DMS114 treated with DMSO at 0.1 percent for 48 hours (cell line): ENCODE measurements around the gene B9D1.

Experiments
- DNase-seq: peaks from one replicate; lab custom pipeline; 2025; ENCODE audit not compliant: unreplicated experiment; lab: John Stamatoyannopoulos, UW

The B9D1 gene

DNA sequence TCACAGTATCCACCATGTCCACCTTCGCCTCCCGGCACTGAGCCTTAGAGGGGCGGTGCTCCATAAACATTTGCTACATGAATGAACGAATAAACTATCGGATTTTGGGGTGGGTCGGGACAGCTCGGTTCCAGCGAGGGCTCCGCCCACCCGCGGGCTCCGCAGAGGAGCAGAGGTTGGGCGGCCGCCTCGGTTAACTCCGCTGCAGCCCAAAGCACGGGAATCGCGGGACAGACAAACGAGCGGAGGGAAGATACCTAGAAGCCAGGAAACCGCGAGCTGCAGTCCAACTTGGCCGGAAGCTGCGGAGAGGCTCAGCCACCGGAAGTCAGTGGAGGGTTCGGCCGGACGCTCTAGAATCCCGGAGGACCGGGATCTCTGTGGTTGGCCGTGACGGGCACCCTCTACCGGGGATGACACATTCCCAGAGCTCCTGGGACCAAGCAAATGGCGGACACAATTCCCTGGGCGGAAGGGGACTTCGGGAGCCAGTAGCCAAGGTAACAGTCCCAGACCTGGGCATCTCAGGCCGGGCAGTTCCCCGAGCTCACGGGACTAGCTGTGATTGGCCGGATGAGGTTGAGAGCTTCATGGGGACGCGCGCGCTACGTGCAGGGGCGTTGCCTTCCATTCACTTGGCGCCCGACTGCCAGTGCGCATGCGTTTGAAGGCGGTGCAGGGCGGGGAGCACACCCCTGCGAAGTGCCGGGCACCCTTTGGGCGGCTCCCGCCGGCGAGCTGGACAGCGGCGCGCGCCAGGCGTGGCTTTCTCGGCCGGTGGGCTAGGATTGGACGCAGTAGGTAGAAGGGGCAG is 15.3 kb upstream of the B9D1 start:
- peak; percentile 87 for DNase-seq

DNA sequence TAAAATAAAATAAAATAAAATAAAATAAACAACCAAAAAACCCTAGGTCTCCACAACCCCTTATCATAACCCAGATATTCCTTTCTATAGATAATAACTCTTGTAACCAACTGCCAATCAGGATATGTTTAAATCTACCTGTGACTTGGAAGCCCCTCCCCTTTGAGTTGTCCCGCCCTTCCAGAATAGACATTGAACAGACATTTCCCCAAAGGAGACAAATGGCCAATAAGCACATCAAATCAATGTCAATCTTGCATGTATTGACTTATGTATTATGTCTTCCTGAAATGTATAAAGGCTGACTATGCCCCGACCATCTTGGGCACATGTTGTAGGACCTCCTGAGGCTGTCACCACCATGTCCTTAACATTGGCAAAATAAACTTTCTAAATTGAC is 14.3 kb upstream of the B9D1 start:
- DNase-seq: no peak

DNA sequence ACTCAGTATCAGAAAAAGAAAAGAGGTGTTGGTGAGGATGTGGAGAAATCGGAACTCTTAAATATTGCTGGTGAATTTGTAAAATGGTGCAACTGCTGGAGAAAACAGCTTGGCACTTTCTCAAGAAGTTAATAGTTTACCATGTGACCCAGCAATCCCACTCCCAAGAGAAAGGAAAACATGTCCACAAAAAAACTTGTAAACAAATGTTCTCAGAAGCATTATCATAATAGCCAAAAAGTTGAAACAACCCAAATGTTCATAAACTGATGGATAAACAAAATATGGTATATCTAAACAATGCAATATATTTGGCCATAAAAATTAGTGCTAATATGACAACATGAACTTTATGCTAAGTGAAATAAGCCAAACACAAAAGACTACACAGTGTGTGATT is 13.2 kb upstream of the B9D1 start:
- DNase-seq: no peak

DNA sequence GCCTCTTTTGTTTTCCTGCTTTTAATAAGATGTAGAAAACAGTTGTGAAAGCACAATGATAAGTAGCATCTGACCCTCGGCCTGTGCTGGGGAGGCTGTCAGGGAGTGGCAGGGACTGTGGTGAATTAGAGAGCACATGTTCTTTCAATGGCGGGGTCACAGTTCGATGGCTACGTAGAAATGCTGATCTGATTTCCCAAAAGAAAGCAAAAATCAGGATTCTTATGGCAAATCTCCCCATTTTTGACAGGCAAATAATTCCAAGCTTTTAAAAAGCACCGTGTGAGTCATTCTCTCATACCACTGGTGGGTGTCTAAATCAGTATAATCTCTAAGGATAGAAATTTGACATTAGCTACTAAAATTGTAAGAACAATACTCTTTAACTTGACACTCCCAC is 11.6 kb upstream of the B9D1 start:
- DNase-seq: no peak

DNA sequence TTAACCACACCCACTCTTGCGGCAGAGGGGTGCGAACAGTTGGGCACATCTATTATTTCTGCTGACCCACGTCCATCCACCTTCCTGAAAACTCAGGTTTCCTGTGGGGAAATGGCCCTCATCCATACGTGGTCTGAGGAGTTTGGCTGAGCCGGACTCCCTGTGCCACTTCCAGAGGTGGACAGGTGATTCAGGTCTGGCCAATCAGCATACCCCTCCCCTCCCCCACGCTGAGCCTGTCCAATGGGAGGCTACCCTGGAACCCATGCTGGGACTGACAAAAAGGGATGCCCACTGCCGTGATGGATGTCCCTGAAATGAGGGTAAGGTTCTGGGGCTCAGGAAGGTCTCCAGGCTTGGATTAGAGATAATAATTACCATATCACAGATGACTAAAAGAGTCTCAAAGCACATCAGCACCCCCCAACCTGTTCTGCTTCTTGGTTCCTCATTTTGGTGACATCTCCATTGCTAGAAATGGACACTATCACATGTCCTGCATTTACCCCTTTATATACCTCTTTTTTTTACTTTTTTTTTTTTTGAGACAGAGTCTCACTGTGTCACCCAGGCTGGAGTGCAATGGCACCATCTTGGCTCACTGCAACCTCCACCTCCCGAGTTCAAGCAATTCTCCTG is 10.5 kb upstream of the B9D1 start:
- no peak for DNase-seq

DNA sequence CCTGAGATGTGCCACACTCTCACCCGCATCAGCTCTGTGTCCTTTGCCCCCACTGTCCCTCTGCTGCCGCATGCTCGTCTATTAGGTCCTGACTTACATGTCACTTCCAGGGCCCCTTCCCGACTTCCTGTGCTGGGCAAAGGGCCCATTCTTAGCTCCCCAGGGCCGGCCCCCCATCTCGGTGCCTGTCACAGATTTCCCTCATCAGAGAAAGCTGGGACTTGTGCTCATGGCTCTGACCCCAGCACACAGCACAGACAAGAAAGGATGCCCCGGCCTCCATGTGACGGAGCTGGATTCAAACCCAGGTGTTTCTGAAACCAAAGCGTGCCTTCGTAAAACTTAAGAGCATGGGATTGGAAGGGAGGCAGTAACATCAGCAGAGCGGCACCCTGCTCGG is 9.9 kb upstream of the B9D1 start:
- DNase-seq: no peak

DNA sequence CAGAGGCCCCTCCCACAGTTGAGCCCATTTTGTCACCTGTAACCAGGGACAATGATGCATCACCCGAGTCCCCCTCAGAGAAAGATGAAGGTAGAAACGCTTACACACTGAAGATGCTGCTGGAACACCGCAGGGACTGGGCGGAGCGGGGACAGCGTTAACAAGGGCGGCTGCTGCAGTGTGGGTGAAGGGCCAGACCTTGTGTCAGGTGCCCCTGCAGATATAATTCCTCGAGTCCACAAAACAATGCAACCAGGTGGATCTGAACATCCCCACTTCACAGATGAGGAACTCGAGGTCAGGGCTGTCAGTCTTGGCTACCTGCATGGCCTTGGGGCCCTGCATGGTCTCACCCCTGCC is 9.5 kb upstream of the B9D1 start:
- no peak for DNase-seq

DNA sequence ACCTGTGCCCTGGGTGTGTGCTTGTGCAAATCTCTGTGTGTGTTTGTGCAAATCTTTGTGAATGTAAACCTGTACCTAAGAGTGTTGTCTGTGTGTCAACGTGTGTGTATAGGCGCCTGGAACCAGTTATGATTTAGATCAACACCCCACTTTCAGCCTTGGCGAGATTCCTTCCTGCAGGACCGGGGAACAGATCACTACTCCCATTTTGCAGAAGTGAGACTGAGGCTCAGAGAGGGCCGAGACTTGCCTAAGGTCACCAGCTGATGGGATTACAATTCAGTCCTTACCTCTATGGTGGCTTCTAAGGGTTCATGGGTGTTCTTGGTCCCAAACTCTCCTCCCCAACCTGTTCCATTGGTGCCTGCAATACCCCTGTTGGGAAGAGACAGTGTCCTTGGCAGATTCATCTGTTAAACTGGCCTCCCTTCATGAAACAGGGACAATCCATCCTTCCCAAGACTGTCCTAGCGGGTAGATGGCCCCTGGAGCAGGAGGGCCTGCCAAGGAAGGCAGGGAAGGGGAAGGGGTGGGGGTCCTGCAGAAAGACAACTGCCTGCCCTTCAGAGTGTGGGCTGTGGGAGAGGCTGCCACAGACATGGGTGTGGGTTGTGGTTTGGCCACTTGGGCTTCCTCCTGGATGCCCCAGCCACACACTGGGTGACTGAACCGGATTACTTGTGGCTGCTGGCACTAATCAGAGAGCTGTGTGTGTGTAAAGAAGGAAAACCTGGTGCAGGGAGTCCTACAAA is 8.9 kb upstream of the B9D1 start:
- DNase-seq: no peak

DNA sequence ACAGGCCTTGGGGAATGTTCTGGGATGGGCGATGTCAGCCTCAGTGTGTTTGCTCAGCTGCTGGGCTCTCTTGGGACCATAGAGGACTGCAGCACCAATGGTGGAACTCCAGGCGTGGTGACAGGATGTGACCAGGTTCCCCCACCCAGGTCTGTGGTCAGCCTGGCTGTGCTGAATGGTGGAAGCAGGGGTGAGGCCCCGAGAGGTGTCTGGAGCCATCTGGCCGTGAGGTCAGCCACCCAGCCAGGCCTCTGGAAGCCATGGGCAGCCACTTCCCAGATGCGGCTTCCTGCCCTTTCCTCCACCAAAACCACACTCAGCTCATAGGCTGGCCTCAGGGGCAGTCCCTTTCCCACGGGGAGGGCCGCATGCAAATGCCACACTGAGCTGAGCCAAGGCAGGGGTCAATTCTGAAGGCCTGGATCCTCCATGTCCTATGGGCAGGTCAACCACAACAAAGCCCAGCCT is 8.0 kb upstream of the B9D1 start:
- no peak for DNase-seq

DNA sequence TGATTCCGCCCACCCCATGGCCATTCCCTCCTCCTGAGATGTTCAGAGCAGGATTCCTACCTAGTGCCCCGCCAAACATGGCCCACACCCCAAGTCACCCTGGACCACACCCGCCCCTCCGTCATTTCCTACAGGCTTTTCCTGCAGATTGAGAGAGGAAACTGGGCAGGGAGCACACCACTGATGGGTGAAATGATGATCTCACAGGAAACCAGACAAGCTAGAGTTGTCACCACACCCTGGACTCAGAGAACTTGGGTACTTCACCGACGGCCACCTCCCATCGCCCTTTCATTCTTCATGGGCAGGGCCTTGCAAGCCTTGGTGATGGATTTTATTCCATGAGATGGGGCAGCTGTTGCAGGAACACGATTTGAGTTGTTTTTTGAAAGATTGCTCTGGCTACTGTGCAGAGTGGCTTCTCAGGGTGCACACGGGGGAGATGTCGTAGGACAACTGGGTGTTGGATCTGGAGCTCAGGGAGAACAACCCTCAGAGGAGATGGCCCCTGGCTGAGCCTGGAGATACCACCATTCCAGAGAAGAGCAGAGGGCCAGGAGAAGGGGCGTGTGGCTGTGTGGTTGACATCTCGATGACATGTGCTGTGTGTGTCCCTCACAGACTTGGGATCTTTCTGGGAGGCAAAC is 7.4 kb upstream of the B9D1 start:
- no peak for DNase-seq

DNA sequence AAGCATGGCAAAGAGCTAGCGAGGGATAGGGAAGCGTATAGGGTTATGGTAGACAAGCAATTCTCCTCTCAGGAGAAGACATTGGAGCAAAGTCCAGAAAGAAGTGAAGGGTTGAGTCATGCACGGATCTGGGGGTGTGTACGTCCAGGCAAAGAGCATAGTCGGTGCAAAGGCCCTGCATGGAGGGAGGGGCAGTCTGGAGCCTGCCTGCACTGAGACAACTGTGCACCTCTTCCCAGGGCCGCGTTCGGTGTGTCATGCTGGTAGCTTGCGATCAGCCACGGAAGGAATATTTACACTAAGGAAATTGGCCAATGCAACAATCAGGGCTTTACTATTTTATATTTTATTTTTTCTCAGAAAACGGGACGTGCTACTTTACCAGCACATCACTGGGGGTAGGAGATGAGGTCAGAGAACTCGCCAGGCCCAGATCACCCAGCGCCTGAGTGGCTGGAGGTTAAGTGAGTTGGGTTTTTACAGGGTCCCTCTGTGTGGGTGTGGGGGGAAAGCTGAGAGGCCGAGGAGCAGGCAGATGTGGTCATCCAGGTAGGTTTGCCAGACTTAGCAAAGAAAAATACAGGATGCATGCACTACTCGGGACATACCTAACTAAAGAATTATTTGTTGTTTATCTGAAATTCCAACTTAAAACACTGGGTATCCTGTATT is 6.7 kb upstream of the B9D1 start:
- no peak for DNase-seq

DNA sequence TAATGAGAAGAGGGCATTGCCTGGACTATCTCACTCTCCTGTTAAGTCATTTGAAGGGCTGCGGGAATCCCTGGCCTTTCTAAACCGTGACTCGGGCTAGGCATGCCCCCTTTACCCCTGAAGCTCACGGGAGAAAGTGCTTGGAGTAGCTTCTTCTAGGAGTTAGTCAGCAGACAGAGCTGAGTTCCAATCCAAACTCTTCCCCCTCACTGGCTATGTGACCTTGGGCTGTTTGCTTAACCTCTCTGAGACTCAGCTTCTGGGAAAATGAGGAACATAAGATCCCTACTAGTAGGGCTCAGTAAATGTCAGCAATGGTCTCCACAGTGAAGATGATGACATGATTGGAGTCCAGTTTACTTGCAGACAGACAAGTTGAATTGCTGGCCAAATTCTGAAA is 5.7 kb upstream of the B9D1 start:
- no peak for DNase-seq

DNA sequence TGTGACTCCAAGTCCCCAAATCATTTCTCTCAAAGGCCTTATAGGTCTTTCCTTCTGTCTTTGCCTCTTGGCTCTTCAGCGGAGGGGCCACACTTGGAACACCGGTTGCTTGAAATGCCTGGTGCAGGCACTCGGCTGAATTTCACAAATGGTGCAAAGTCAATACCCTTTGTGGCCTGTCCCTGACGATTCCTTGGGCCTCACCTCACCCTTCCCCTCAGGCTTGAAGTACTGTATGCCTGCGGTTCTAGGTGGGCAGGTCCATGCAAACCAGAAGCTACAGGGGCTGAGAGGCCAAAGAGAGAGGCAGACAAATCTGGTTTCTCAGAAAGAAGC is 4.1 kb upstream of the B9D1 start:
- no peak for DNase-seq

DNA sequence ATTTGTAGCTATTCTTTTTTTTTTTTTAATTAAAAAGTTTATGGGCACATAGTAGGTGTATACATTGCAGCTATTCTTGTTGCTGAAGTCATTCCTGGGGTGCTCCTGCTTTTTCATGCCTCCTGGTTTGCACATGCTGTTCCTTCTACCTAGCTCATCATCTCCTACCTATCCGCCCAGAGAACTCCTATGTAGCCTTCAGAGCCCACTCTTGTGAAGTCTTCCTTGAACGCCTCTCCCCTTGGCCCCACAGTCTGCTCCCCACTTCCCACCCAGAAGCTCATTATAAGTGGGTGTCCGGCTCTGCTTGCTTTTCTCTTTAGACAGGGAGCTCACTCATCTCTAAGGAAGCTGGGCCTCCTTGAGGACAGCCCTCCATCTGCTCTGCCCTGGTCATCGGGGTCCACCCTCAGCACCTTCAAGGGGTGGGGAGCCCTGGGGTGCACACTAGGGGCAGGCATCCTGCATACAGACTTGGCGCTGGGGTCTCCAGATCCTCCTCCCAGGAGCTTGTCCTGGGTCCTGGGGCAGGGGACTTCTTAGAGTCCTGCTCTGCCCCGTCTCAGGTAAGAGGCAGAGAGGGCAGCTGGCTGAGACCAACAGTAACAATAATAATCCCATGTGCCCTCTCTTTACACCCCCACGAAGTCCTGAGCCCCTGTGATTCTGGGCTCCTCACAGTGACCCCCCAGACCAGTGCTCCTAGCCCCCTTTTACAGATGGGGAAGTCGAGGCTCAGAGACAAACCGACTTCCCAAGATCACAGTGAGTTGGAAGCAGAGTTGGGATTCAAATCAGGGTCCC is 3.5 kb upstream of the B9D1 start:
- no peak for DNase-seq

DNA sequence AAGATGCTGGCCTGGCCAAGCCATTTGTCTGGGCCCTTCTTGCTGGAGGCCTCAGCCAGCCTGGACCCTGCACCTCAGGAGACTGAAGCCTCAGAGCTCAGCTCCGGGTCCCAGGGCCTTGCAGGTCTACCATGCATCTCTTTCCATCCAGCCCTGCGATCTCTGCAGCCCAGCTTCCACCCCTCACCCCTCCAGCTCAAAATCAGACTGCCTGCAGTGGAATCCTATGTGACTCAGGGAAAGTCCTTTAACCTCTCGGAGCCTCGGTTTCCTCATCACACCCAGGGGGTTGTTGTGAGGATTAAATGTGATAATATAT is 2.9 kb upstream of the B9D1 start:
- no peak for DNase-seq

DNA sequence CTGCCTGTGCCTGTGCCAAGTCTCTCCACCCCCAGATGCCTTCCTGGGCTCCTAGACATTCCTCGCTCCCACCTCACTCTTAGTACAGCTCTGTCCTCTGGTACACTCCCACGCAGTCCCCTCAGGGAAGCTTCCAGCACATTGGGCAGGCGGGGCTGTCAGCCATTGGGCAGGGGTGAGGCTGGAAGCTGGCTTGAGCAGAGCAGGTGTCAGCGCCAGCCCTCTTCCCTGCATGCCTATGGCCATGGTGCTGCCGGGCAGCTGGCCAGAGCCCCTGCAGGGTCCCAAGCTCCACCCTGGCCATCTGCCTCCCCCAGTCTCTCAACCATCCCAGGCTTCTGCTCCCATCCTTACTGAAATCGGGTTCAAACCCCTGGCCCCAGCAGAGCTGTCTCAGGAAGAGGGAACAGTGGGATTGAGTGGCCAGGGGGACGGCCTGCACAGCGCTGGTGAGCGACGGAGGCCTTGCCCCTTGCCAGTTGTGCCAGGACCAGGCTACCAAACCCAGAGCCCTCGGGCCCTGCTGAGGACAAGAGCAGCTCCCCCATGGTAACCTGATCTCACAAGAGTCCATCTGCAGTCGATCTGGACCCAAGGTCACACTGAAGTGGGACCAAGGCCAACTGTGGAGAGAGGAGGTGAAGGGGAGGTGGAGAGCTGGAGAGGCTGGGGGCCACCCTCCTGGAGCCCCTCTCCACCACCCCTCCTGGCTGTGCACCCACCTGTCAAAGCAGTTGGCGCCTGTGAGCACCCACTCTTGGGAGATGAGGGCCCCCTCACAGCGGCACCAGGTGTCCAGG is 2.4 kb upstream of the B9D1 start:
- no peak for DNase-seq

DNA sequence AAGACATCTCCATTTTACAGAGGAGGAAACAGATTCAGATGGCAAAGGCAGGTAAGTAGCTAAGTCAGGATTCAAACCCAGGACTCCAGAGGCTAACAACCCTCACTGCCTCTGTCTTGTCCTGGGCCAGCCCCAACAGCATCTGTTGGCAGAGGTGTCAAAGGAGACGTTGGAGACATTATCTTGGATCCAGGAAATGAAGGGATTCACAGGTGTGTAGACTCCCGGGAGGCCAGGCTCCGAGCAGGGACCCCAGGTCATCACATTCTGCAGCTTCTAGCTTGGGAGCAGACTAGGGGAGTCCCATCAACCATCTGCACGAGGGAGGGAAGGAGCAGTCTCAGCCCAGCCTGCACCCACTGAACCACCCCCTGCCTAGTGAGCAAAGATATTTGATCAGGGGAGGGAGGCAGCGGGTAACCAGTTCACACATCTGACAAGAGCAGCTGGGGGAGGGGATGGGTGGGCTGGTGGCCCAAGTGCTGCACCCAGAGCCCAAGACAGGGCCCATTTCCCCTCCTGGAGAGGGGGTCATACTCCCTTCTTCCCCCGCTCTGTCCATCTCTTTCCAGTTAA is 1.0 kb upstream of the B9D1 start:
- no peak for DNase-seq

DNA sequence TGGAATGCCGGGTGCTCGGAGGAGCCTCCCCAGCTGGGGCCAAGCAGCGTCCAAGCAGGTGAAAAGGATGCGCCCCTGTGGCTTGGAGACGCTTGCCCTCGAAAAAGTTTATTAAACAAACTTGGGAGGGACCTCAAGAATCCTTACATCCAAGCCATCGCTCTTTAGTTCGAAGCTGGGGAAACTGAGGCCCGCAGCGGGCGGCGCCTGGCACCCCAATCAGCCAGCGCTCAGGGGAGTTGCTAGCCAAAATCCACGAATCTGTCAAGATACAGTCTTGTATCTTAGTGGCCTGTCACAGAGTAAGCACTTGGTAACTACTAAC is 553 bp upstream of the B9D1 start:
- DNase-seq: no peak

DNA sequence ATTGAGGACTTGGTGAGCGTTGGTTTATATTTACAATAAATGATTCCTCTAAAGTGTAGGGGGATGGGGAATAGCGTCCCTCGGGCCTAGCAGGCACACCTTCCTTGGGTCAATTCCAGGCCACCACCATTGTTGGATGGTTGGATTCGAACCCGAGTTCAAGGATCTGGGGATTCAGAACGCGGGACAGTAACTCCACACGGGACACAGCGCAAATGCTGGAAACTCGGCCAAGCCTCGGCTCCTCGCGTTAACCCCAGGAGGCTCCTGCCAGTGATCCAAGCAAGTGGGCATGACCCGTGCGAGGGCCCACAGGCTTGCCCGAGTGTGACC is 613 bp downstream of the B9D1 start:
- no peak for DNase-seq

DNA sequence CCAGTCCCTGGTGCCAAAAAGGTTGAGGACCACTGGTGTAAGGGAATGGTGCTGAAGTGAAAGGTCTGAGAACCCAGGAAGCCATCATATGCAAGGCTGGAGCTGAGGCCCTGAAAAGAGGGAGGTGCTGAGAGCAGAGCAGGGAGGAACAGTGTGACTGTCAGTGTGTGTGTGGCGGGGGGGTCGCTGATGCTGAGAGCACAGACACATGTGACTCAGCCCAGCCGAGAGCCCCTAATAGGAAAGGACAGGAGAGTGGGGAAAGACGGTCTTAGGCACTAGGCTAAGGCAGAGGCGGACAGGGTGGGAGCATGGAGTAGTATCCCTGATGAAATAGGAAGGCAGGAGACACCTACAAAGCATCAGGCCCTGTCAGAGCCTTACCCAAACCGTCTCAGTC is 1.2 kb downstream of the B9D1 start:
- no peak for DNase-seq
